HFF-Myc (cell line): ENCODE results near the gene IRX2.

ENCODE experiments used
- DNase-seq: peaks from one replicate; pipeline ENCODE4 v3.0.0-alpha.2; 2011; ENCODE audit warnings: low read depth; ENCODE audit errors: extremely low read depth
- H3K4me3 ChIP-seq: replicated peaks from 2 replicates; pipeline ENCODE4 v1.5.1; 2011; ENCODE audit warnings: low read depth, mild to moderate bottlenecking, control low read depth, low read length
- TF ChIP-seq, protein P1 (sequence below): IDR thresholded peaks from 2 replicates; pipeline ENCODE4 v1.5.1; 2012; ENCODE audit warnings: mild to moderate bottlenecking, low read depth, low read length, control low read depth; ENCODE audit errors: missing control alignments

IRX2 gene

DNA sequence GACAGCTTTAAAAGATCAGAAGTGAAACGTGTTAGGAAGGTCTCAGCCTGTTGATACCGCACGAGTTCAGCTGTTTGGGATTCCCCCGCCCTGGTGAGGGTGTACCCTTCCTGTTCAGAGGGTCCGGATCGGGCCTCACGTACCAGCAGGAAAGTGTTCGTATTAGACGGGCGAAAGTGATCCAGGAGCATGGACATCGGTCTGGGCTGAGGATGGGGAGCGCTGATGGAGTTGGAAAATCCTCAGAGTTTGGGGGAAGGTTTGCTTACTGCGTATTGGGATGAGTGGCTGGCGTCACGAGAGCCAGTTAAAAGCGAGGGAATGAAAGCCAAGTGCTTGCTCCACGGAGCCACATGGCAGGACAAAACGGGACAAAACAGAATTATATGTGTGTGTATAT, 47.4 kb downstream of the IRX2 start:
- DNase-seq, result no peak
- H3K4me3 ChIP-seq, result no peak overlapping the region
- TF ChIP-seq, protein P1, sequence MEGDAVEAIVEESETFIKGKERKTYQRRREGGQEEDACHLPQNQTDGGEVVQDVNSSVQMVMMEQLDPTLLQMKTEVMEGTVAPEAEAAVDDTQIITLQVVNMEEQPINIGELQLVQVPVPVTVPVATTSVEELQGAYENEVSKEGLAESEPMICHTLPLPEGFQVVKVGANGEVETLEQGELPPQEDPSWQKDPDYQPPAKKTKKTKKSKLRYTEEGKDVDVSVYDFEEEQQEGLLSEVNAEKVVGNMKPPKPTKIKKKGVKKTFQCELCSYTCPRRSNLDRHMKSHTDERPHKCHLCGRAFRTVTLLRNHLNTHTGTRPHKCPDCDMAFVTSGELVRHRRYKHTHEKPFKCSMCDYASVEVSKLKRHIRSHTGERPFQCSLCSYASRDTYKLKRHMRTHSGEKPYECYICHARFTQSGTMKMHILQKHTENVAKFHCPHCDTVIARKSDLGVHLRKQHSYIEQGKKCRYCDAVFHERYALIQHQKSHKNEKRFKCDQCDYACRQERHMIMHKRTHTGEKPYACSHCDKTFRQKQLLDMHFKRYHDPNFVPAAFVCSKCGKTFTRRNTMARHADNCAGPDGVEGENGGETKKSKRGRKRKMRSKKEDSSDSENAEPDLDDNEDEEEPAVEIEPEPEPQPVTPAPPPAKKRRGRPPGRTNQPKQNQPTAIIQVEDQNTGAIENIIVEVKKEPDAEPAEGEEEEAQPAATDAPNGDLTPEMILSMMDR, result no peak

DNA sequence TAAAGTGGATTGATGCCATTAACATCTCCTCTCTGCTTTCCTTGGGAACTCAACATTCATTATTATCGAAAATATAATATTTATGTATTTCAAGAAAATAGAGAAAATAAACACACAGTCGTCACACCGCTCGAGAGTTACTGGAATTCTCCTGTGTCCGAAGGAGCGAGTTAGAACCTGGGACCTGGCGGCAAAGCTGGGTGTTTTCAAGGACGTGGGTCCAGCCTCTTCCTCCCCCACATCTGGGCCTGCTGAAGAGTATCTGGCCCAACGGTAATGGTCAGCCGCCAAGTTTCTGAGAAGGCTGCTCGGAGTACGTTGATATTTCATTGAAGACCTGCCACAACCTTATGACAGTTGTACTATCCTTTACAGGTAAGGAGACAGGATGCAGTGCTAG, 47.9 kb downstream of the IRX2 start:
- no peak for DNase-seq
- H3K4me3 ChIP-seq, result no peak overlapping the region
- TF ChIP-seq, protein P1, result no peak

DNA sequence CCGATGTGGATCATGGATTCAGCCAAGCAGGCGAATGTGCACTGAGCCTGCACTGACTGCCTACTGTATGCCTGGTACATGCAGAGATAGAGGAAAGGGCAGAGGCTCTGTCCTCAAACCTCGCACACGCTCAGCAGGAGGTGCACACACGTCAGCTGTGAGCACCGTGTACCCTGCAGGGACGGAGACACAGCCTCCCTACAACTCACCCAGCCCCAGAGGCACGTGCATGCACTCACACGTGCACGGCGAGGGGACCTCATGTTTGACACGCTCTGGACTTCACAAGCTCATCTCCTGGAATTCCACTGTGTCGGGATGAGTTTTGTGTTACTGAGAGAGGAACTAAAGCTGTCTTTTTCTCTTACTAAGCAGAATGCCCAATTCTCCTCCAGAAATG, 48.4 kb downstream of the IRX2 start:
- TF ChIP-seq, protein P1, result no peak
- H3K4me3 ChIP-seq, result no peak overlapping the region
- no peak for DNase-seq

DNA sequence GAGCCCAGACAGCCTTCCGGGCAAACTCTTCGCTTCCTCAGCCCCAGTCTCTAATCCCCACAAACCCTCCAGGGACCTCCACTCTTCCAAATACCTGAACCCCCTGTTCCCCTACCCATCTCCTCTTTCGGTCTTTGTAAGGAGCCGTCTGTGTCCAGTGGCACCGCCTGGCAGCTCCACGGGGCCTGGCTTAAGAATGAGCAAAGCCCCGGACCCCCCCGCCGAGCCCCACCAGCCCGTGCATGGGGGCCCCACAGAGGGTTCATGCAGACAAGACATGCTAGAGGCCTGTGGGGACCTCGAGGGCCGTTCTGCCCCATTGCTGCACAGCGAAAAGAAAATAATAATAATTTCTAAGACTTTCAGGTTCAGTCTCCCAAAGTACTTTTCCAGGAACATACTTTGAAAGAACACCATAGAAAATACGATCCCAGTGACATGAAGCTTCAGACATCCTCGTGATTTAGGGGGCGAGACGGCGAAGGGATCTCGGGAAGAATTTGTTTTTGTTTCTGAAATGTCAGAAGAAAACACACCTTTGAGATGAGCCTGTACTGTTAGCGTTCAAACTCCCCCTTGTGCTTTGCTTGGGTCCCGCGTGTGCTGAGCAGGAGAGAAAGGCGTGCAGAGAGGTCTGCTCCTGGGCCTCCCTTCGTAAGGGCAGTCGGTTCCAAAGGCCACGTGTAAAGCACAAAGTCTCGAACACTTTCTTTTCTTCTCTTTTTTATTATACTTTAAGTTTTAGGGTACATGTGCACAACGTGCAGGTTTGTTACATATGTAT, 49.2 kb downstream of the IRX2 start:
- TF ChIP-seq, protein P1, result no peak

DNA sequence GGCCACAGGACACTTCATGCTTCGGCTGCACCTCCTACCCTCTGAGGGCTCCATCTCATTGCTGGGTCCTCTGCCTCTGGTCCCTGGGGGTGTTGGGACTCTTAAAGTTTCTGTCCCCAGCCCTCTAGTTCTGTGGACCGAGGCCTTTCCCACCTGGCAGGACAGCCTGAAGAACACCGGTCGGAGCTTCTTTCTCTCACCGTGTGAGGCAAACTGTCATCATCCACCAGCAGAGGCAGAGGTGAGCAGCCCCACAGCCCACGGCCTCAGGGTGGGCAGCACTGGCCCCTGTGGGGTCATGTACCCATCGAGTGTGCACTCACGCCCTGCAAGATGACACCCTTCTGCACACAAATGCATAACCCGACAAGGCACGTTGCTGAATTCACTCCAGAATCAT, 49.9 kb downstream of the IRX2 start:
- H3K4me3 ChIP-seq, result no peak overlapping the region
- TF ChIP-seq, protein P1, result no peak
- no peak for DNase-seq

More for the DNA sequence above, 49.2 kb downstream of the IRX2 start:
- no peak for DNase-seq
- H3K4me3 ChIP-seq, result no peak overlapping the region

DNA sequence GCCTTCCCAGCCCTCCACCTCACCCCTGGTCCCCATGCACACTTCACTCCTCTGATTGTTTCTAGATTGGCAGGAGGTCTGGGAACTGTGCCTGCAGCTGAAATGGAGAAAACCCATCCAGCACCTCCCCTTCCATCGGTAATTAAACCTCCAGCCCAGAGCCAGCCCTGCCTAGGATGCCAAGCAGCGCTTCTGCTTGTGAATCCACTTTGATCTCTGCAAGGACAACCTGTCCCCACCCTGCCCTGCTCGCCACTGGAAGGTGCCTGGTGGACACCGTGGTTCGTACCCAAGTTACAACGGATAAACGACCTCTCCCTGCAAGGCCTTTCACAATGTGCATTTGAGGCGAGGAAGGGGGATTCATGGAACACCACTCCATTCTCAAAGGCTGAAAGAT, 50.6 kb downstream of the IRX2 start:
- DNase-seq, result no peak
- TF ChIP-seq, protein P1, result no peak
- H3K4me3 ChIP-seq, result no peak overlapping the region

DNA sequence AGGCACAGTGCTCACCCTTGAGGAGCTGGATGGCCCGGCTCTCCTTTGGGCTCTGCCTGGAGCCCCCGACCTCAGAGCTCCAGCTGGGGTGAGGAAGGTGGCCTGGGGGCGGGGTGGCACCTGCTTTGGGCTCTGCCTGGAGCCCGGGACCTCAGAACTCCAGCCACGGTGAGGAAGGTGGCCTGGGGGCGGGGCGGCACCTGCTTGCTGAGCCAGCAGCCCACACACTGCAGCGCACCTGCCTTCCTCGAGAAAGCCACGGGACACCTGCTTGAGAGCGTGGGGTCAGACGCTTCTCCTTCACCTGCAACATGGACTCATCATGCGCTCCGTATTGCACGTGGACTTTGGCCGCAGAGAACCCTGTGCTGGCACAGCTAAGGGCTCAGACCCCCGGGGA, 51.8 kb downstream of the IRX2 start:
- DNase-seq, result no peak
- TF ChIP-seq, protein P1, result no peak
- H3K4me3 ChIP-seq, result no peak overlapping the region
